Adrenal gland (tissue), 5 donors: ENCODE measurements around the gene PSMB1.

ENCODE experiments used
- POLR2A ChIP-seq, 2 donors: fragments of 450-650 bp; IDR thresholded peaks; one replicate each; pipeline ENCODE4 v1.6.1; 2017; ENCODE audit warnings: antibody characterized with exemption in 2 of 2, mild to moderate bottlenecking in 2 of 2, moderate library complexity in 1 of 2
- TF ChIP-seq, protein P1 (sequence below), 6 experiments: fragments of 450-650 bp in 4 of 6; fragments of 200-600 bp in 2 of 6; sonication (generic) in 1 of 6; IDR thresholded peaks; 1 replicate in 5 of 6; 2 replicates in 1 of 6; pipeline versions ENCODE4 v1.5.1 to v1.8.0; 2016 to 2021; ENCODE audit warnings: antibody characterized with exemption in 6 of 6, mild to moderate bottlenecking in 2 of 6, moderate library complexity in 1 of 6
- donor health status: DM: no; HTN: no; CAD: no.

DNA sequence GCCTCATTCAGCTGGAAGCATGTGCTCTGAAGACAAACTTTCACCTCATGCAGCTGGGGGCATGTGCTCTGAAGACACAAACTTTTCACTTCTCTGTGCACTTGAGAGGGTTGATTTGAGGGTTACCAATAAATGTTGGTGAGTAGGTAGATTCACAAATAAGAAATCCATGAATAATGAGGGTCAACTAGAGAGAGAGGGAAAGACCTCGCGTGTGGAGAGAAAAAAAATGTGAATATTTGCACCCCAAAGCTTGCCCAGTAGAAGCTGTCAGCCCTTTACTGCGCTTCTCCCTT, 43.4 kb downstream of the PSMB1 start:
- TF ChIP-seq, protein P1, sequence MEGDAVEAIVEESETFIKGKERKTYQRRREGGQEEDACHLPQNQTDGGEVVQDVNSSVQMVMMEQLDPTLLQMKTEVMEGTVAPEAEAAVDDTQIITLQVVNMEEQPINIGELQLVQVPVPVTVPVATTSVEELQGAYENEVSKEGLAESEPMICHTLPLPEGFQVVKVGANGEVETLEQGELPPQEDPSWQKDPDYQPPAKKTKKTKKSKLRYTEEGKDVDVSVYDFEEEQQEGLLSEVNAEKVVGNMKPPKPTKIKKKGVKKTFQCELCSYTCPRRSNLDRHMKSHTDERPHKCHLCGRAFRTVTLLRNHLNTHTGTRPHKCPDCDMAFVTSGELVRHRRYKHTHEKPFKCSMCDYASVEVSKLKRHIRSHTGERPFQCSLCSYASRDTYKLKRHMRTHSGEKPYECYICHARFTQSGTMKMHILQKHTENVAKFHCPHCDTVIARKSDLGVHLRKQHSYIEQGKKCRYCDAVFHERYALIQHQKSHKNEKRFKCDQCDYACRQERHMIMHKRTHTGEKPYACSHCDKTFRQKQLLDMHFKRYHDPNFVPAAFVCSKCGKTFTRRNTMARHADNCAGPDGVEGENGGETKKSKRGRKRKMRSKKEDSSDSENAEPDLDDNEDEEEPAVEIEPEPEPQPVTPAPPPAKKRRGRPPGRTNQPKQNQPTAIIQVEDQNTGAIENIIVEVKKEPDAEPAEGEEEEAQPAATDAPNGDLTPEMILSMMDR (IDR thresholded peaks at IDR 0.05): no peak
- no peak for TF ChIP-seq POLR2A (IDR thresholded peaks at IDR 0.05)
